GM18519 (cell line): ENCODE data around the gene UNC80.

Experiments
- ATAC-seq: cut with Tn5 transposase; IDR thresholded peaks from one replicate; pipeline ENCODE4 v1.9.1; 2021; ENCODE audit warnings: mild to moderate bottlenecking, moderate library complexity; ENCODE audit not compliant: unreplicated experiment, low FRiP score

Gene UNC80, protein sequence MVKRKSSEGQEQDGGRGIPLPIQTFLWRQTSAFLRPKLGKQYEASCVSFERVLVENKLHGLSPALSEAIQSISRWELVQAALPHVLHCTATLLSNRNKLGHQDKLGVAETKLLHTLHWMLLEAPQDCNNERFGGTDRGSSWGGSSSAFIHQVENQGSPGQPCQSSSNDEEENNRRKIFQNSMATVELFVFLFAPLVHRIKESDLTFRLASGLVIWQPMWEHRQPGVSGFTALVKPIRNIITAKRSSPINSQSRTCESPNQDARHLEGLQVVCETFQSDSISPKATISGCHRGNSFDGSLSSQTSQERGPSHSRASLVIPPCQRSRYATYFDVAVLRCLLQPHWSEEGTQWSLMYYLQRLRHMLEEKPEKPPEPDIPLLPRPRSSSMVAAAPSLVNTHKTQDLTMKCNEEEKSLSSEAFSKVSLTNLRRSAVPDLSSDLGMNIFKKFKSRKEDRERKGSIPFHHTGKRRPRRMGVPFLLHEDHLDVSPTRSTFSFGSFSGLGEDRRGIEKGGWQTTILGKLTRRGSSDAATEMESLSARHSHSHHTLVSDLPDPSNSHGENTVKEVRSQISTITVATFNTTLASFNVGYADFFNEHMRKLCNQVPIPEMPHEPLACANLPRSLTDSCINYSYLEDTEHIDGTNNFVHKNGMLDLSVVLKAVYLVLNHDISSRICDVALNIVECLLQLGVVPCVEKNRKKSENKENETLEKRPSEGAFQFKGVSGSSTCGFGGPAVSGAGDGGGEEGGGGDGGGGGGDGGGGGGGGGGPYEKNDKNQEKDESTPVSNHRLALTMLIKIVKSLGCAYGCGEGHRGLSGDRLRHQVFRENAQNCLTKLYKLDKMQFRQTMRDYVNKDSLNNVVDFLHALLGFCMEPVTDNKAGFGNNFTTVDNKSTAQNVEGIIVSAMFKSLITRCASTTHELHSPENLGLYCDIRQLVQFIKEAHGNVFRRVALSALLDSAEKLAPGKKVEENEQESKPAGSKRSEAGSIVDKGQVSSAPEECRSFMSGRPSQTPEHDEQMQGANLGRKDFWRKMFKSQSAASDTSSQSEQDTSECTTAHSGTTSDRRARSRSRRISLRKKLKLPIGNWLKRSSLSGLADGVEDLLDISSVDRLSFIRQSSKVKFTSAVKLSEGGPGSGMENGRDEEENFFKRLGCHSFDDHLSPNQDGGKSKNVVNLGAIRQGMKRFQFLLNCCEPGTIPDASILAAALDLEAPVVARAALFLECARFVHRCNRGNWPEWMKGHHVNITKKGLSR (N-terminal part only)

GRCh38 chr2:209771474-209772289 lies at the start of gene UNC80:
UNC80 (plus strand) TSS chr2:209771832; CDS start chr2:209772073, 241 bp downstream.
- no peak for ATAC-seq

DNA sequence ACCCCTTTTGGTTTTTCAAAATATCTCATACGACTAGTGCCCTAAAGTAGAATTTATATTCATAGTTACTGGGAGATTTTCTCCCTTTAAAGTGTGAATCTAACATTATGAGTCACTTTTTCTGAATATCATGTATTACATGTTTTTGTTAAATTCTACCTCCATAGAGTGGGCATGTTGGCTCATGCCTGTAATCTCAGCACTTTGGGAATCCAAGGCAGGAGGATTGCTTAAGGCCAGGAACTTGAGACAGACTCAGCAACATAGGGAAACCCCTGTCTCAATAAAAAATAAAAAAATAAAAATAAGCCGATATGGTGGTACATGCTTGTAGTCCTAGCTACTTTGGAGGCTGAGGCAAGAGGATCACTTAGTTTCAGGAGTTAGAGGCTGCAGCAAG lies 45.3 kb upstream of the UNC80 start:
- no peak for ATAC-seq

- no peak for ATAC-seq
These were observed 44.6 kb upstream of the UNC80 start for GRCh38 chr2:209727077-209727476.

- ATAC-seq = no peak
These were observed 36.8 kb upstream of the UNC80 start for GRCh38 chr2:209734805-209735204.

DNA sequence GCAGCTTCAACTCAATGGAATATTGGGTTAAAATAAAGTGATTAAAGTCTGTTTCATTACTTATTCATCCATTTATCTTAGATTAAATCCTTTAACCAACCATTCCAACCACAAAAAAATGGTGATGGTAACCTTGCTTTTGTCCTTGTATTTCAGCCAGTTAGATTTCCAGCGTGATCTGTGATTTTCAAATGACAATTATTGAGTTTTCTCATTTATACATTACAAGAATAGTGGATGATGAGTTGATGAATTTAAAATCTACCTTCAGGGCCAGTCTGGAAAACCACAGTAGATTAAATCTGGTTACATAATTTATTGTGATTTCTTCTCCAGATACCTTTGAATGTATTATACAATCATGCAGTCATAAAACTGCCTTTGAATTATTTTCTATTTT lies 29.7 kb upstream of the UNC80 start:
- no peak for ATAC-seq

DNA sequence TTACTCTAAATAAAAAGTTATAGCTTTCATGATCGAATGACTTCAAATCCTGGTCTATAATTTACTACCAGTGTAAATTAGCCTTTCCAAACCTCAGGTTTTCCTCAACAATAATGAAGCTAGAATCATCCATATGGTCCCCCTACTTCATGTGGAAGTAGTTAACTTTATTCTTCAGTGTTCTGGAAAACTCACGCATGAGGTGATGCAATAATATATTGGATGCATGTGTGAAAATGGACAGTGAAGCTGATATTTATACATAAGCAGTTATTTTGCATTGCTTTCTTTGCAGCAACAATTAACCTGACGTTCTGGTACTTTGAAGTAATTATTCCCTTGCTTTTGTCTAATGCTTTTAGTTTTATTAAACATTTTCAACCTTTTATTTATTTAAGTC lies 18.6 kb upstream of the UNC80 start:
- no peak for ATAC-seq

GRCh38 chr2:209757163-209757562 lies 14.5 kb upstream of the UNC80 start:
- ATAC-seq = no peak

DNA sequence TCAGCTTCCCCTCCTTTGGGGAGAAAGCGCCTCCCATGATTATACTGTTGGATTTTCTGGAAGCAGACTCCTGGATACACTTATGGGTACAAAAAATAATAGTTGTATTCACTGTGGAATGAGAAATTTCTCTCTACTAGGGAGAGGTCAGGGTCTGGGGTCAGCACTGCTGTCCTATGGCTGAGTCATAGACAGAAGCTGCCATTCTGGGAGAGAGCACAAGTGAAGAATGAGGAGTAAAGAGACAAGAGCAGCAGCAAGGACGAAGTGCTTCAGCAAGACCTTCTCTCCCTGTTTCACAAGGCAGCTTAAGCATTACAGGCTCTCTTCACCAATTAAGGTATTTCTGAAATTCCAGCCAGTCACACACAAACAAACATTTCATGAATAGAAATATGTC lies 10.1 kb upstream of the UNC80 start:
- ATAC-seq = no peak

- ATAC-seq = no peak
These were observed 9.1 kb upstream of the UNC80 start for GRCh38 chr2:209762563-209762962.

- ATAC-seq = no peak
These were observed 8.5 kb upstream of the UNC80 start for GRCh38 chr2:209763106-209763505.

GRCh38 chr2:209766613-209767012 lies 5.0 kb upstream of the UNC80 start:
- no peak for ATAC-seq

GRCh38 chr2:209767316-209767715 lies 4.3 kb upstream of the UNC80 start:
- ATAC-seq = no peak

DNA sequence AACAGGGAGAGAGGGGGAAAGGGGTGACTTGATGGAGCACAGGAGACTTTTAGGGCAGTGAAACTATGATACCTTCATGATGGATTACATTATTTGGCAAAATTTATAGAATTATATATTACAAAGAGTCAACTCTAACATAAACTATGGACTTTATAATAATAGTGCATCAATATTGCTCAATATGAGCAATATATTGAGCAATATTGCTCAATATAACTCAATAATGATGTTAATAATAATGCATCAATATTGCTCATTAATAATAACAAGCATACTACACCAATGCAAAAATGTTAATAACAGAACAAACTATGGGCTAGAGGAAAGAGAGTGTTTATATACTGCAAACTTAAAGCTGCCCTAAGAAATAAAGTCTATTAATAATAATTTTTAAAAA lies 3.1 kb upstream of the UNC80 start:
- ATAC-seq = no peak

GRCh38 chr2:209772290-209772685 lies 656 bp downstream of the UNC80 start:
- ATAC-seq = no peak

DNA sequence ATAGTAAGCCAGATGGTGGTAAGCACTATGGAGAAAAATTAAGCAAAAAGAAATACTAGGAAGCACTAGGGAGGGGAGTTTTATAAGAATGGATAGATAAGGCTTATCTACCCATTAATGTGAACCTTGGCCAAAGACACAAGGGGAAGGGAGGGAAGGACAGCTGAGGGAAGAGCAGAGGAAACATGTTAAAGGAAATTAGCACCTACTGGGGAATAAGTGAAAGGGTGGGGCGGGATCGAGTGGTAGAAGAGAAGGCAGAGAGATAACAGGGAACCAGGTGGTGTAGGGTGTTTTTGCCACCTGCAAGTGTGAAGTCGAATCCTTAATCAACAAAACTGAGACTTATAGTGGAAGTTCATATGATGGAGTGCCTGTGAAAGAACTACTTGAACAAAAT lies 1.7 kb downstream of the UNC80 start:
- no peak for ATAC-seq

GRCh38 chr2:209787416-209787815 lies 15.8 kb downstream of the UNC80 start:
- no peak for ATAC-seq

DNA sequence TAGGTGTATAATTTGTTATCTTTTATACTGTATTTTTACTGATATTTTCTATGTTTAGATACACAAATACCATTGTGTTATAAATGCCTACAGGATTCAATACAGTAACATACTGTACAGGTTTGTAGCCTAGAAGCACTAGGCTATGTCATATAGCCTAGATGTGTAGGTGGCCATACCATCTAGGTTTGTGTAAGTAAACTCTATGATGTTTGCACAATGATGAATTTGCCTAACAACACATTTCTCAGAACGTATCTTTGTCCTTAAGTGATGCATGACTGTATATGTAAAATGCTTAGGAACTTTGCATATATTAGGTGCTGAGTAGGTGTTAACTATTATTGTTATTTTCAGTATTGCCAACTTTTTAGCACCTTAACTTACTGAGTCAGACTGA lies 17.3 kb downstream of the UNC80 start:
- no peak for ATAC-seq

- ATAC-seq = peak; percentile 63
These were observed 18.6 kb downstream of the UNC80 start for GRCh38 chr2:209790066-209790728.

GRCh38 chr2:209791151-209791550 lies 19.5 kb downstream of the UNC80 start:
- ATAC-seq = no peak
